Epidermal melanocyte (primary cell): ENCODE measurements around the gene MTHFD2.
A peak's percentile ranks its signal among the peaks of the same experiment; 100 is the strongest.
"Not testable (repeated sequence)": the region's sequence is repeated elsewhere in the genome, so short reads cannot be mapped to it uniquely, and the experiment has no call there.

ENCODE experiments used
- DNase-seq: peaks from one replicate; pipeline ENCODE4 v3.0.0; 2011; ENCODE audit warnings: low spot score; ENCODE audit not compliant: insufficient read length

MTHFD2 gene

GRCh38 chr2:74198461-74199274, at the start of gene MTHFD2:
Gene MTHFD2 (plus strand): TSS chr2:74198615. CDS start chr2:74198642, 27 bp downstream.
- peak; percentile 95 for DNase-seq

- DNase-seq = no peak
These were observed 49.2 kb upstream of the MTHFD2 start for GRCh38 chr2:74149247-74149525.

GRCh38 chr2:74149570-74150319, 48.7 kb upstream of the MTHFD2 start:
- DNase-seq = no peak

GRCh38 chr2:74152954-74153353, 45.5 kb upstream of the MTHFD2 start:
- DNase-seq = no peak

GRCh38 chr2:74155830-74156229, 42.6 kb upstream of the MTHFD2 start:
- DNase-seq = no peak

DNA sequence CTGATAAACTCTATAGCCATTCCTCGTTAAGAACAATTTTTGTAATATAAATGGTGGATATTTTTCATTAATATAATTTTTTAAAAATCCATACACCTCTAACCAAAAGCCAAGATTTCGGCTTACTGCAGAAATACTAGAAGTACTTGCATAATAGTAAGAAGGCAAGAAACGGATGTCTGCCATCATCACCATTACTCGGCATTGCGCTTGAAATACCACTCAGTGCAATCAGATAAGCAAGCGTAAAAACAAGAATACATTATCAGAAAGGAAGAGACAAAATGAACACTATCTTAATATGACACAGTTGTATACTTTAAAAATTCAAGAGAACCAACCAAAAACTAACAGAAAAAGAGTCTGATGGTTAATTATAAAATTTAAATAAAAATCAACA, 35.5 kb upstream of the MTHFD2 start:
- DNase-seq = no peak

- DNase-seq = no peak
These were observed 33.7 kb upstream of the MTHFD2 start for GRCh38 chr2:74164761-74165160.

- DNase-seq = no peak
These were observed 29.7 kb upstream of the MTHFD2 start for GRCh38 chr2:74168739-74169138.

DNA sequence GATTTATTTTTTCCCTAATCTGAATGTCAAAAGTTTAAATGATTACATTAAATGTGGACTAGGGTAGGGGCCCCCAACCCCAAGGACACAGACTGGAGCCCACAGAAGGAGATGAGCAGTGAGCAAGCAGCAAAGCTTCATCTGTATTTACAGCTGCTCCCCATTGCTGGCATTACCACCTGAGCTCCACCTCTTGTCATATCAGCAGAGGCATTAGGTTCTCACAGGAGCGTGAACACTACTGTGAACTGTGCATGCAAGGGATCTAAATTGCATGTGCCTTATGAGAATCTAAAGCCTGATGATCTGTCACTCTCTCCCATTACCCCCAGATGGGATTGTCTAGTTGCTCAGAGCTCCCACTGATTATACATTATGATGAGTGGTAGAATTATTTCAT, 23.5 kb upstream of the MTHFD2 start:
- no peak for DNase-seq

GRCh38 chr2:74177696-74178095, 20.7 kb upstream of the MTHFD2 start:
- no peak for DNase-seq

- peak; percentile 88 for DNase-seq
These were observed 20.0 kb upstream of the MTHFD2 start, which contains the start of gene MOB1A for GRCh38 chr2:74178211-74179062. Gene MOB1A (minus strand): TSS chr2:74178879. CDS start chr2:74178674, 205 bp downstream.

- no peak for DNase-seq
These were observed 19.2 kb upstream of the MTHFD2 start for GRCh38 chr2:74179063-74179865.

- DNase-seq = no peak
These were observed 16.7 kb upstream of the MTHFD2 start for GRCh38 chr2:74181739-74182138.

DNA sequence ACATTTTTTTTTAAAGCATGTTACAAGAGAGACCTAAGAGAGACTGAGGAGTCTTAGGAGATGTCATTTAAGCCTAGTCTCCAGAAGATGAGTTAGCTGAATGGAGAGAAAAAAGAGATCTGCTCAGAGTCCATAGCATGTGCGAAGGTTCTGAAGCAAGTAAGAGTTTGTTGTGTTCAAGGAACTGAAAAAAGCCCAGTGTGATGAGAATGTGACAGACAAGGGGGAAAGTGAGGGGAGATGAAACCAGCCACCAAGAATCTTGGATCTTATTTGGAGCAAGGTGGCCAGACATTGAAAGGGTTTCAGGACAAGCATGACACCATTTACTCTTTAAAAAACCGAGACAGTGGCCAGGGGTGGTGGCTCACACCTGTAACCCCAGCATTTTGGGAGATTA, 14.5 kb upstream of the MTHFD2 start:
- no peak for DNase-seq

- no peak for DNase-seq
These were observed 12.4 kb upstream of the MTHFD2 start for GRCh38 chr2:74186038-74186437.

- not testable (repeated sequence) for DNase-seq
These were observed 11.7 kb upstream of the MTHFD2 start for GRCh38 chr2:74186706-74187105.

DNA sequence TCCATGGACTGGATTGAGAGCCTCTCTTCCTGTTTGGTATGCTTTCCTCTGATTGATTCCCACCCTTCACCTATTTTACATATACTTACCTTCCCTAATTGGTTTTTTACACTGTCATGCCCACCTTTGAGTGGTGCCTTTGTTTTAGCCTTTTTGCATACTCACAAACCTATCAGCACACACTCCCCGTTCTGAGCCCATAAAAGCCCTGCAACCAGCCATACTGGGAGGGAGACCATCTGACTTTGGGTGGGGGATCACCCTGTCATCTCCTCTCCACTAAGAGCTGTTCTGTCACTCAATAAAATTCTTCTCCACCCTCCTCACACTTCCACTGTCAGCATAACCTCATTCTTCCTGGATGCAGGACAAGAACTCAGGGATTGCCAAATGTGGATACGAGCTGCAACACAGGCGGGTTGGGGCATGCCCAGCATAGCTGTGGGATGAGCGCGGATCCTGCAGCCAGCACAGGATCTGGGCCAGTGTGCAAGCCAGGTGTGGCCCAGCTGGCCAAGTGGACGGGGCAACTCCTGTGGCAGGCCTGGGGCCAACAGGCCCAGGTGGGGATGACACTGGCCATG, 10.3 kb upstream of the MTHFD2 start:
- DNase-seq = peak; percentile 19

- no peak for DNase-seq
These were observed 9.7 kb upstream of the MTHFD2 start for GRCh38 chr2:74188696-74189095.

- no peak for DNase-seq
These were observed 6.6 kb upstream of the MTHFD2 start for GRCh38 chr2:74191596-74192380.

GRCh38 chr2:74194799-74195198, 3.6 kb upstream of the MTHFD2 start:
- DNase-seq = no peak
